Measurements from ENCODE around the gene FGF14. TPM values are rescaled to one million over a fixed set of nuclear protein-coding genes. Genes with fewer than 3 reads are reported as not detected.

The FGF14 gene
- total and polyA plus RNA-seq, 2 donors from 2014 or later: 0.47 to 3.3 TPM

GRCh38 chr13:102351521-102351920 is 50.3 kb downstream of the FGF14 start:
- no peak for FAIRE-seq
- TF ChIP-seq CTCF (IDR thresholded peaks at IDR 0.05; ENCODE audit: borderline replicate concordance, extremely low read depth, insufficient read depth): no peak
- Histone ChIP-seq H3K27ac (ENCODE audit: low read depth in 2 of 2, low read length in 2 of 2) (no peak overlapping the region), H3K27me3 (ENCODE audit: control insufficient read depth, insufficient read depth, low read length) (no peaks in the 10 kb centered on the region), H3K9me3 (ENCODE audit: control insufficient read depth in 2 of 3, insufficient read depth in 1 of 3, low read length in 3 of 3) (no peaks in the 10 kb centered on the region), H3K4me3 (ENCODE audit: low read length in 3 of 3) (no peak overlapping the region), H3K9ac (ENCODE audit: low read length in 3 of 3) (no peak overlapping the region), H3K4me1 (ENCODE audit: control insufficient read depth in 2 of 3, insufficient read depth in 2 of 3, low read depth in 1 of 3, low read length in 3 of 3) (no peaks in the 10 kb centered on the region), H3K36me3 (ENCODE audit: control insufficient read depth in 2 of 3, insufficient read depth in 3 of 3, low read length in 3 of 3) (no peaks in the 10 kb centered on the region)
- intact Hi-C loops (cut with DNase I): no loop called here
- DNase-seq: no peak

- no peak for DNase-seq
- Histone ChIP-seq H3K27ac (ENCODE audit: low read depth in 2 of 2, low read length in 2 of 2) (no peak overlapping the region), H3K9me3 (ENCODE audit: control insufficient read depth in 2 of 3, insufficient read depth in 1 of 3, low read length in 3 of 3) (no peaks in the 10 kb centered on the region), H3K36me3 (ENCODE audit: control insufficient read depth in 2 of 3, insufficient read depth in 3 of 3, low read length in 3 of 3) (no peaks in the 10 kb centered on the region), H3K4me1 (ENCODE audit: control insufficient read depth in 2 of 3, insufficient read depth in 2 of 3, low read depth in 1 of 3, low read length in 3 of 3) (no peaks in the 10 kb centered on the region), H3K9ac (ENCODE audit: low read length in 3 of 3) (no peak overlapping the region), H3K4me3 (ENCODE audit: low read length in 3 of 3) (no peak overlapping the region), H3K27me3 (ENCODE audit: control insufficient read depth, insufficient read depth, low read length) (no peaks in the 10 kb centered on the region)
- TF ChIP-seq CTCF (IDR thresholded peaks at IDR 0.05; ENCODE audit: borderline replicate concordance, extremely low read depth, insufficient read depth): no peak
- no peak for FAIRE-seq
- intact Hi-C loops (cut with DNase I): no loop called here
Observed at GRCh38 chr13:102347490-102347889, 54.4 kb downstream of the FGF14 start.

GRCh38 chr13:102346769-102347168 is 55.1 kb downstream of the FGF14 start:
- H3K27me3 ChIP-seq (ENCODE audit: control insufficient read depth, insufficient read depth, low read length): no peaks in the 10 kb centered on the region
- no peak for TF ChIP-seq CTCF (IDR thresholded peaks at IDR 0.05; ENCODE audit: borderline replicate concordance, extremely low read depth, insufficient read depth)
- intact Hi-C loops (cut with DNase I): no loop called here
- no peaks in the 10 kb centered on the region for H3K4me1 ChIP-seq (ENCODE audit: control insufficient read depth in 2 of 3, insufficient read depth in 2 of 3, low read depth in 1 of 3, low read length in 3 of 3)
- no peaks in the 10 kb centered on the region for H3K9me3 ChIP-seq (ENCODE audit: control insufficient read depth in 2 of 3, insufficient read depth in 1 of 3, low read length in 3 of 3)
- no peaks in the 10 kb centered on the region for H3K36me3 ChIP-seq (ENCODE audit: control insufficient read depth in 2 of 3, insufficient read depth in 3 of 3, low read length in 3 of 3)
- DNase-seq: no peak
- H3K27ac ChIP-seq (ENCODE audit: low read depth in 2 of 2, low read length in 2 of 2): no peak overlapping the region
- H3K9ac ChIP-seq (ENCODE audit: low read length in 3 of 3): no peak overlapping the region
- no peak for FAIRE-seq
- H3K4me3 ChIP-seq (ENCODE audit: low read length in 3 of 3): no peak overlapping the region

GRCh38 chr13:102344410-102344809 is 57.4 kb downstream of the FGF14 start:
- H3K27me3 ChIP-seq (ENCODE audit: control insufficient read depth, insufficient read depth, low read length): no peaks in the 10 kb centered on the region
- no peaks in the 10 kb centered on the region for H3K9me3 ChIP-seq (ENCODE audit: control insufficient read depth in 2 of 3, insufficient read depth in 1 of 3, low read length in 3 of 3)
- no peak overlapping the region for H3K4me3 ChIP-seq (ENCODE audit: low read length in 3 of 3)
- no peak for DNase-seq
- no peak overlapping the region for H3K27ac ChIP-seq (ENCODE audit: low read depth in 2 of 2, low read length in 2 of 2)
- no peak for FAIRE-seq
- H3K4me1 ChIP-seq (ENCODE audit: control insufficient read depth in 2 of 3, insufficient read depth in 2 of 3, low read depth in 1 of 3, low read length in 3 of 3): no peaks in the 10 kb centered on the region
- H3K36me3 ChIP-seq (ENCODE audit: control insufficient read depth in 2 of 3, insufficient read depth in 3 of 3, low read length in 3 of 3): no peaks in the 10 kb centered on the region
- intact Hi-C loops (cut with DNase I): no loop called here
- no peak overlapping the region for H3K9ac ChIP-seq (ENCODE audit: low read length in 3 of 3)
- TF ChIP-seq CTCF (IDR thresholded peaks at IDR 0.05; ENCODE audit: borderline replicate concordance, extremely low read depth, insufficient read depth): no peak

Data from kidney (tissue), 14 donors.